ENCODE results near the gene ITPR1.

DNA sequence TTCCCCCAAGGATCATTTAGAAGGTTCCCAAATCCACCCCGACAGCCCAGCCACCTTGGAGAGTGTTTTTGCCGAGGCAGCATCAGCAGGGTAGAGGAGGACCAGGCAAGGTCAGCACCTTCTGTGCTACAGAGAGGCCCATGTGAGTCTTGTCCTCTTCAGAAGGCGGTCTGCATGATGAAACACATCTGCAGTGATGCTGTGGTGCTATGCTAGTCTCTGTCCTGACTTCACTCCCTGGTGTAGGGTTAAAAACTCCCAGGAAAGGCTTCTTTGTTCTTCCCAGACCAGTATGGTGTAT is 87.9 kb downstream of the ITPR1 start:
- TF ChIP-seq POLR2A (IDR thresholded peaks at IDR 0.05), result no peak
- TF ChIP-seq, protein P1, sequence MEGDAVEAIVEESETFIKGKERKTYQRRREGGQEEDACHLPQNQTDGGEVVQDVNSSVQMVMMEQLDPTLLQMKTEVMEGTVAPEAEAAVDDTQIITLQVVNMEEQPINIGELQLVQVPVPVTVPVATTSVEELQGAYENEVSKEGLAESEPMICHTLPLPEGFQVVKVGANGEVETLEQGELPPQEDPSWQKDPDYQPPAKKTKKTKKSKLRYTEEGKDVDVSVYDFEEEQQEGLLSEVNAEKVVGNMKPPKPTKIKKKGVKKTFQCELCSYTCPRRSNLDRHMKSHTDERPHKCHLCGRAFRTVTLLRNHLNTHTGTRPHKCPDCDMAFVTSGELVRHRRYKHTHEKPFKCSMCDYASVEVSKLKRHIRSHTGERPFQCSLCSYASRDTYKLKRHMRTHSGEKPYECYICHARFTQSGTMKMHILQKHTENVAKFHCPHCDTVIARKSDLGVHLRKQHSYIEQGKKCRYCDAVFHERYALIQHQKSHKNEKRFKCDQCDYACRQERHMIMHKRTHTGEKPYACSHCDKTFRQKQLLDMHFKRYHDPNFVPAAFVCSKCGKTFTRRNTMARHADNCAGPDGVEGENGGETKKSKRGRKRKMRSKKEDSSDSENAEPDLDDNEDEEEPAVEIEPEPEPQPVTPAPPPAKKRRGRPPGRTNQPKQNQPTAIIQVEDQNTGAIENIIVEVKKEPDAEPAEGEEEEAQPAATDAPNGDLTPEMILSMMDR (IDR thresholded peaks at IDR 0.05), result no peak

Measured in heart left ventricle (tissue), 13 donors.